ENCODE results near the gene TMEM120A. TPM values are rescaled to one million over a fixed set of nuclear protein-coding genes. Genes with fewer than 3 reads are reported as not detected.

Gene TMEM120A
- total RNA-seq, 1 donor from 2014 or later, result 43.9 TPM

- TF ChIP-seq, protein P1, sequence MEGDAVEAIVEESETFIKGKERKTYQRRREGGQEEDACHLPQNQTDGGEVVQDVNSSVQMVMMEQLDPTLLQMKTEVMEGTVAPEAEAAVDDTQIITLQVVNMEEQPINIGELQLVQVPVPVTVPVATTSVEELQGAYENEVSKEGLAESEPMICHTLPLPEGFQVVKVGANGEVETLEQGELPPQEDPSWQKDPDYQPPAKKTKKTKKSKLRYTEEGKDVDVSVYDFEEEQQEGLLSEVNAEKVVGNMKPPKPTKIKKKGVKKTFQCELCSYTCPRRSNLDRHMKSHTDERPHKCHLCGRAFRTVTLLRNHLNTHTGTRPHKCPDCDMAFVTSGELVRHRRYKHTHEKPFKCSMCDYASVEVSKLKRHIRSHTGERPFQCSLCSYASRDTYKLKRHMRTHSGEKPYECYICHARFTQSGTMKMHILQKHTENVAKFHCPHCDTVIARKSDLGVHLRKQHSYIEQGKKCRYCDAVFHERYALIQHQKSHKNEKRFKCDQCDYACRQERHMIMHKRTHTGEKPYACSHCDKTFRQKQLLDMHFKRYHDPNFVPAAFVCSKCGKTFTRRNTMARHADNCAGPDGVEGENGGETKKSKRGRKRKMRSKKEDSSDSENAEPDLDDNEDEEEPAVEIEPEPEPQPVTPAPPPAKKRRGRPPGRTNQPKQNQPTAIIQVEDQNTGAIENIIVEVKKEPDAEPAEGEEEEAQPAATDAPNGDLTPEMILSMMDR (IDR thresholded peaks at IDR 0.05), result no peak
- Histone ChIP-seq H3K36me3 (no peaks in the 10 kb centered on the region), H3K4me3 (peak overlapping the region; percentile 99), H3K27ac (peak overlapping the region; percentile 92), H3K4me1 (peaks cover 13% of the 10 kb centered on the region), H3K9me3 (no peaks in the 10 kb centered on the region), H3K27me3 (no peaks in the 10 kb centered on the region)
- DNase-seq (peak; percentile 79), ATAC-seq (peak; percentile 26)
- intact Hi-C loops (cut with DNase I), result no loop called here
Observed at GRCh38 chr7:75993689-75994387, 557 bp downstream of the TMEM120A start.

DNA sequence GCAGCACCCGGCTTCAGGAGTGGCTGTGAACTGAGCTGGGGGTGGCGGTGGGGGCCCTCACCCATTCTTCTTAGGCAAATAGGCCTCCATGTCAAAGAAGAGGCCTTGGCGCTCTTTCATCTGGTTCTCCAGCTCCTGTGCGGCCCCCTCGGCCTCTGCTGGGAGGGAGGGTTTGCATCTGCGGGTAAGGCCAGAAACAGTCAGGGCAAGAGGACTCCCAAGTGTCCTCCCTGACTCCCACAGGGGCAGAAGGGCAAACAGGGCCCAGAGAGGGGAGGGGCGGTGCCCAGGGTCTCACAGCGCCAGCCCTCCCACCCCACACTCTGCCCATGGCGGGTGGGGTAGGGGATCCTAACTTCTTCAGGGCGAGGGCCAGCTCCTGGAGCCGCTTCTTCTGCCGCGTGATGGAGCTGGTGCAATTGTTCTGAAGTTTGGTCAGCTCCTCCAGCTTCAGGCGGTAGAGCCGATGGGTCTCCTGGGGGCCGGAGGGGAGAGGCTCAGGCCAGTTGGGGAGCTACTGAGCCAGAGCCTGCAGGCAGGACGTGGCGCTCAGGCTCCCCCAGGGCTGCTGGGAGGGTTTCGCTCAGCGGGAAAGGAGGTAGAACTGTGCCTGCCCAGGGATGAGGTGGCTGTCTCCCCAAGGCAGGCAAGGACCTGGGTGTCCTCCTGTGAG is 2.2 kb downstream of the TMEM120A start:
- intact Hi-C loops (cut with DNase I), result no loop called here
- H3K4me3 ChIP-seq, result no peak overlapping the region
- peaks cover 13% of the 10 kb centered on the region for H3K4me1 ChIP-seq
- peaks cover 7% of the 10 kb centered on the region for H3K36me3 ChIP-seq
- ATAC-seq (no peak), DNase-seq (no peak)
- H3K27ac ChIP-seq, result no peak overlapping the region
- no peaks in the 10 kb centered on the region for H3K27me3 ChIP-seq
- TF ChIP-seq, protein P1 (IDR thresholded peaks at IDR 0.05), result no peak
- no peaks in the 10 kb centered on the region for H3K9me3 ChIP-seq

- Histone ChIP-seq H3K27me3 (no peaks in the 10 kb centered on the region), H3K4me1 (peaks cover 13% of the 10 kb centered on the region), H3K9me3 (no peaks in the 10 kb centered on the region), H3K27ac (no peak overlapping the region), H3K4me3 (no peak overlapping the region), H3K36me3 (peaks cover 13% of the 10 kb centered on the region)
- intact Hi-C loops (cut with DNase I), result no loop called here
- TF ChIP-seq, protein P1 (IDR thresholded peaks at IDR 0.05), result no peak
- no peak for DNase-seq
- no peak for ATAC-seq
Observed at GRCh38 chr7:75991531-75992082, 2.8 kb downstream of the TMEM120A start.

- H3K27me3 ChIP-seq, result no peaks in the 10 kb centered on the region
Observed at GRCh38 chr7:75989500-75990388, 4.7 kb downstream of the TMEM120A start.

More at GRCh38 chr7:75989500-75990388, 4.7 kb downstream of the TMEM120A start:
- H3K9me3 ChIP-seq, result no peaks in the 10 kb centered on the region
- TF ChIP-seq, protein P1 (IDR thresholded peaks at IDR 0.05), result no peak
- H3K4me3 ChIP-seq, result no peak overlapping the region
- peaks cover 32% of the 10 kb centered on the region for H3K36me3 ChIP-seq
- no peak overlapping the region for H3K27ac ChIP-seq
- peaks cover 8% of the 10 kb centered on the region for H3K4me1 ChIP-seq
- ATAC-seq (no peak), DNase-seq (peak; percentile 60)
- intact Hi-C loops (cut with DNase I), result no loop called here

All from upper lobe of right lung (tissue), 1 donor.